Karpas-422 (cell line): ENCODE measurements around the gene NEO1. TPM values are rescaled to one million over a fixed set of nuclear protein-coding genes. Genes with fewer than 3 reads are reported as not detected.

Source experiments
- DNase-seq: peaks from one replicate; pipeline ENCODE4 v3.0.0-alpha.2; 2015
- H2AFZ ChIP-seq: fragments of 200-600 bp; sonication (generic); 2 replicates; pipeline ENCODE4 v1.6.1; 2014; ENCODE audit warnings: antibody characterized with exemption, low read length, mixed read lengths
- H3K27ac ChIP-seq: fragments of 200-600 bp; sonication (generic); 2 replicates; pipeline ENCODE4 v1.5.1; 2014; ENCODE audit warnings: mild to moderate bottlenecking, low read length, moderate library complexity
- H3K27me3 ChIP-seq: fragments of 200-600 bp; sonication (generic); 2 replicates; pipeline ENCODE4 v1.6.1; 2014; ENCODE audit warnings: low read length, mixed read lengths
- H3K36me3 ChIP-seq: fragments of 200-600 bp; sonication (generic); 2 replicates; pipeline ENCODE4 v1.6.1; 2014; ENCODE audit warnings: low read length, mixed read lengths; ENCODE audit not compliant: insufficient read depth
- H3K4me1 ChIP-seq: fragments of 200-600 bp; sonication (generic); 2 replicates; pipeline ENCODE4 v1.6.1; 2014; ENCODE audit warnings: mild to moderate bottlenecking, low read length, mixed read lengths
- H3K4me2 ChIP-seq: fragments of 200-600 bp; sonication (generic); 2 replicates; pipeline ENCODE4 v1.6.1; 2014; ENCODE audit warnings: low read length, low read depth, mild to moderate bottlenecking; ENCODE audit not compliant: poor library complexity, severe bottlenecking
- H3K4me3 ChIP-seq: fragments of 200-600 bp; sonication (generic); 2 replicates; pipeline ENCODE4 v1.5.1; 2014; ENCODE audit warnings: mild to moderate bottlenecking, antibody characterized with exemption, low read length, mixed read lengths
- H3K79me2 ChIP-seq: fragments of 200-600 bp; sonication (generic); 2 replicates; pipeline ENCODE4 v1.6.1; 2014; ENCODE audit warnings: mild to moderate bottlenecking, low read length, mixed read lengths
- H3K9ac ChIP-seq: fragments of 200-600 bp; sonication (generic); 2 replicates; pipeline ENCODE4 v1.6.0; 2014; ENCODE audit warnings: low read length
- H3K9me2 ChIP-seq: fragments of 200-600 bp; sonication (generic), shearing (Covaris generic); replicated peaks from 2 replicates; pipeline ENCODE4 v1.6.0; 2014; ENCODE audit warnings: mild to moderate bottlenecking, low read length, moderate library complexity; ENCODE audit not compliant: insufficient read depth
- H3K9me3 ChIP-seq: fragments of 300-700, 200-600 bp; sonication (generic); 2 replicates; pipeline ENCODE4 v1.6.1; 2014; ENCODE audit warnings: low read length, mixed read lengths
- H4K20me1 ChIP-seq: fragments of 200-600 bp; sonication (generic); 2 replicates; pipeline ENCODE4 v1.6.1; 2014; ENCODE audit warnings: mild to moderate bottlenecking, antibody characterized with exemption, low read length, low read depth; ENCODE audit not compliant: insufficient read depth
- total RNA-seq: library from RNA; depleted of rRNA; stranded (reverse); fragments of >200 nt; shearing (Covaris generic); gene quantifications from 2 replicates; pipeline ENCODE4 v1.2.3, GENCODE V29; 2014; ENCODE audit warnings: low replicate concordance

Gene NEO1
- total RNA-seq, 1 experiment from 2014 or later: 7.6 TPM

GRCh38 chr15:73014904-73015303, 37.4 kb upstream of the NEO1 start:
- Histone ChIP-seq H3K9ac (no peak overlapping the region), H3K27ac (no peak overlapping the region), H3K4me2 (no peak overlapping the region), H3K9me3 (no peaks in the 10 kb centered on the region), H2AFZ (no peak overlapping the region), H4K20me1 (no peaks in the 10 kb centered on the region), H3K27me3 (no peaks in the 10 kb centered on the region), H3K36me3 (no peaks in the 10 kb centered on the region), H3K4me3 (no peak overlapping the region), H3K4me1 (peaks cover 12% of the 10 kb centered on the region), H3K79me2 (no peaks in the 10 kb centered on the region), H3K9me2 (no peaks in the 10 kb centered on the region)
- no peak for DNase-seq

- no peaks in the 10 kb centered on the region for H3K79me2 ChIP-seq
- no peaks in the 10 kb centered on the region for H3K9me3 ChIP-seq
- H3K9me2 ChIP-seq: no peaks in the 10 kb centered on the region
- no peak overlapping the region for H3K4me3 ChIP-seq
- H3K27me3 ChIP-seq: no peaks in the 10 kb centered on the region
- no peaks in the 10 kb centered on the region for H4K20me1 ChIP-seq
- no peak overlapping the region for H2AFZ ChIP-seq
- no peak overlapping the region for H3K27ac ChIP-seq
- no peaks in the 10 kb centered on the region for H3K36me3 ChIP-seq
- H3K4me1 ChIP-seq: peaks cover 6% of the 10 kb centered on the region
- H3K4me2 ChIP-seq: no peak overlapping the region
- no peak overlapping the region for H3K9ac ChIP-seq
- DNase-seq: no peak
Observed at GRCh38 chr15:73015493-73015892, 36.8 kb upstream of the NEO1 start.

GRCh38 chr15:73017987-73018386, 34.3 kb upstream of the NEO1 start:
- Histone ChIP-seq H3K79me2 (no peaks in the 10 kb centered on the region), H3K9ac (no peak overlapping the region), H3K27me3 (no peaks in the 10 kb centered on the region), H3K9me2 (no peaks in the 10 kb centered on the region), H3K9me3 (no peaks in the 10 kb centered on the region), H4K20me1 (no peaks in the 10 kb centered on the region), H2AFZ (no peak overlapping the region), H3K4me2 (no peak overlapping the region), H3K36me3 (no peaks in the 10 kb centered on the region), H3K27ac (no peak overlapping the region), H3K4me3 (no peak overlapping the region), H3K4me1 (no peaks in the 10 kb centered on the region)
- no peak for DNase-seq

- Histone ChIP-seq H3K27me3 (no peaks in the 10 kb centered on the region), H3K36me3 (no peaks in the 10 kb centered on the region), H3K9me3 (no peaks in the 10 kb centered on the region), H3K27ac (no peak overlapping the region), H2AFZ (no peak overlapping the region), H3K9me2 (no peaks in the 10 kb centered on the region), H3K79me2 (no peaks in the 10 kb centered on the region), H3K4me3 (no peak overlapping the region), H3K4me2 (no peak overlapping the region), H4K20me1 (no peaks in the 10 kb centered on the region), H3K4me1 (no peaks in the 10 kb centered on the region), H3K9ac (no peak overlapping the region)
- DNase-seq: no peak
Observed at GRCh38 chr15:73019154-73019553, 33.1 kb upstream of the NEO1 start.

- no peaks in the 10 kb centered on the region for H3K27me3 ChIP-seq
- no peak overlapping the region for H3K4me2 ChIP-seq
- no peaks in the 10 kb centered on the region for H3K9me2 ChIP-seq
- H3K79me2 ChIP-seq: no peaks in the 10 kb centered on the region
- no peak overlapping the region for H3K4me3 ChIP-seq
- no peaks in the 10 kb centered on the region for H3K9me3 ChIP-seq
- H2AFZ ChIP-seq: no peak overlapping the region
- no peak for DNase-seq
- H3K27ac ChIP-seq: no peak overlapping the region
- H3K9ac ChIP-seq: no peak overlapping the region
- H4K20me1 ChIP-seq: no peaks in the 10 kb centered on the region
- H3K4me1 ChIP-seq: no peaks in the 10 kb centered on the region
- no peaks in the 10 kb centered on the region for H3K36me3 ChIP-seq
Observed at GRCh38 chr15:73019601-73020146, 32.6 kb upstream of the NEO1 start.

- no peak overlapping the region for H3K9ac ChIP-seq
- no peak overlapping the region for H2AFZ ChIP-seq
- H3K4me2 ChIP-seq: no peak overlapping the region
- H3K27me3 ChIP-seq: no peaks in the 10 kb centered on the region
- no peaks in the 10 kb centered on the region for H3K9me2 ChIP-seq
- H3K9me3 ChIP-seq: no peaks in the 10 kb centered on the region
- no peaks in the 10 kb centered on the region for H4K20me1 ChIP-seq
- DNase-seq: no peak
- H3K36me3 ChIP-seq: no peaks in the 10 kb centered on the region
- H3K4me1 ChIP-seq: no peaks in the 10 kb centered on the region
- no peak overlapping the region for H3K4me3 ChIP-seq
- no peaks in the 10 kb centered on the region for H3K79me2 ChIP-seq
- no peak overlapping the region for H3K27ac ChIP-seq
Observed at GRCh38 chr15:73021139-73021621, 31.1 kb upstream of the NEO1 start.

- H3K4me2 ChIP-seq: no peak overlapping the region
- no peaks in the 10 kb centered on the region for H4K20me1 ChIP-seq
- no peak overlapping the region for H3K4me3 ChIP-seq
- no peaks in the 10 kb centered on the region for H3K27me3 ChIP-seq
- no peaks in the 10 kb centered on the region for H3K9me2 ChIP-seq
- DNase-seq: no peak
- no peaks in the 10 kb centered on the region for H3K4me1 ChIP-seq
- no peaks in the 10 kb centered on the region for H3K36me3 ChIP-seq
- H2AFZ ChIP-seq: no peak overlapping the region
- H3K79me2 ChIP-seq: no peaks in the 10 kb centered on the region
- no peaks in the 10 kb centered on the region for H3K9me3 ChIP-seq
- H3K27ac ChIP-seq: no peak overlapping the region
- H3K9ac ChIP-seq: no peak overlapping the region
Observed at GRCh38 chr15:73022161-73022560, 30.1 kb upstream of the NEO1 start.

GRCh38 chr15:73023071-73023470, 29.2 kb upstream of the NEO1 start:
- Histone ChIP-seq H3K4me1 (no peaks in the 10 kb centered on the region), H3K4me2 (no peak overlapping the region), H4K20me1 (no peaks in the 10 kb centered on the region), H3K36me3 (no peaks in the 10 kb centered on the region), H2AFZ (no peak overlapping the region), H3K9me2 (no peaks in the 10 kb centered on the region), H3K27me3 (no peaks in the 10 kb centered on the region), H3K9ac (no peak overlapping the region), H3K27ac (no peak overlapping the region), H3K4me3 (no peak overlapping the region), H3K9me3 (no peaks in the 10 kb centered on the region), H3K79me2 (no peaks in the 10 kb centered on the region)
- no peak for DNase-seq

GRCh38 chr15:73024168-73024567, 28.1 kb upstream of the NEO1 start:
- no peak overlapping the region for H2AFZ ChIP-seq
- no peak for DNase-seq
- H3K27ac ChIP-seq: no peak overlapping the region
- H3K27me3 ChIP-seq: no peaks in the 10 kb centered on the region
- H3K9ac ChIP-seq: no peak overlapping the region
- H3K4me2 ChIP-seq: no peak overlapping the region
- H3K4me1 ChIP-seq: no peaks in the 10 kb centered on the region
- no peaks in the 10 kb centered on the region for H3K9me3 ChIP-seq
- no peaks in the 10 kb centered on the region for H3K36me3 ChIP-seq
- no peaks in the 10 kb centered on the region for H4K20me1 ChIP-seq
- H3K9me2 ChIP-seq: no peaks in the 10 kb centered on the region
- no peak overlapping the region for H3K4me3 ChIP-seq
- H3K79me2 ChIP-seq: no peaks in the 10 kb centered on the region
